Psoas muscle (tissue), 8 donors: ENCODE results near the gene PSAPL1. TPM values are rescaled to one million over a fixed set of nuclear protein-coding genes. Genes with fewer than 3 reads are reported as not detected.

ENCODE experiments used
- ATAC-seq, 4 donors: fragments of 200-7000 bp; cut with Tn5 transposase; one replicate each; pipeline ENCODE4 v1.9.1; 2020; ENCODE audit warnings: moderate library complexity in 3 of 4, mild to moderate bottlenecking in 2 of 4
- DNase-seq, 2 donors: peaks; one replicate each; pipeline ENCODE4 v3.0.0-alpha.2; 2020
- H3K27ac ChIP-seq: fragments of 200-600 bp; one replicate; pipeline ENCODE4 v1.8.0; 2022
- H3K27me3 ChIP-seq, 3 donors: fragments of 200-600 bp in 1 of 3; one replicate each; pipeline versions ENCODE4 v1.6.1 to v1.8.0; 2013 to 2022; ENCODE audit warnings: low read length in 2 of 3, mild to moderate bottlenecking in 2 of 3, moderate library complexity in 1 of 3; ENCODE audit not compliant: insufficient read depth in 3 of 3
- H3K36me3 ChIP-seq, 2 donors: fragments of 200-600 bp in 1 of 2; one replicate each; pipeline versions ENCODE4 v1.6.1 to v1.8.0; 2013 to 2022; ENCODE audit warnings: low read depth in 1 of 2, mild to moderate bottlenecking in 1 of 2, moderate library complexity in 1 of 2; ENCODE audit not compliant: insufficient read depth in 1 of 2
- H3K4me1 ChIP-seq: fragments of 200-600 bp; one replicate; pipeline ENCODE4 v1.8.0; 2022
- H3K4me3 ChIP-seq: fragments of 200-600 bp; one replicate; pipeline ENCODE4 v1.8.0; 2022; ENCODE audit warnings: mild to moderate bottlenecking
- H3K9me3 ChIP-seq: fragments of 200-600 bp; one replicate; pipeline ENCODE4 v1.8.0; 2022
- WGBS, 3 donors: extraction: QIAGEN DNeasy Blood & Tissue Kit; methylation state at CpG; one replicate each; pipeline versions ENCODE4 v1.1.6 to v1.1.7; 2013; 5-methylcytosine and 5-hydroxymethylcytosine counted together
- intact Hi-C, 2 donors: fragments of 100-400 bp; cut with DNase I; formaldehyde crosslinking; loops; one replicate each; pipeline versions ENCODE4 v1.11.0 to v1.14.2; 2022
- long read RNA-seq, 2 donors: library from polyadenylated mRNA; unstranded; transcript quantifications; one replicate each; pipeline ENCODE4 v2.0.0, GENCODE V29; 2021
- polyA plus RNA-seq, 3 donors: library from polyadenylated mRNA; stranded (reverse); fragments of 200-250 nt; gene quantifications; one replicate each; pipeline ENCODE4 v1.2.3, GENCODE V29; 2013
- total RNA-seq, 4 donors: library from RNA; stranded (reverse); fragmentation: NEBNext Ultra II Directional in 2 of 4; extraction: Animal tissue kit (Norgen Biotek cat#: 25700) in 2 of 4; gene quantifications; one replicate each; pipeline versions ENCODE4 v1.2.1 to v1.2.4, GENCODE V29; 2021 to 2023
- TF ChIP-seq, protein P1 (sequence below): fragments of 200-600 bp; IDR thresholded peaks from one replicate; pipeline ENCODE4 v1.8.0; 2022; ENCODE audit warnings: antibody characterized with exemption
- donor health status: healthy with polysubstance abuse.
- donor health status: DM: no; HTN: no; CAD: no; lungs with moderate emphysema.
- donor health status: Bipolar disorder and iron deficiency.
- donor health status: healthy.
- donor health status: DM: yes; HTN: yes; CAD: no.
- donor health status: DM: no; HTN: no; CAD: no.
- donor health status: DM: no; HTN: no; CAD: no.
- donor health status: DM: yes; HTN: yes; CAD: no.

The PSAPL1 gene, protein sequence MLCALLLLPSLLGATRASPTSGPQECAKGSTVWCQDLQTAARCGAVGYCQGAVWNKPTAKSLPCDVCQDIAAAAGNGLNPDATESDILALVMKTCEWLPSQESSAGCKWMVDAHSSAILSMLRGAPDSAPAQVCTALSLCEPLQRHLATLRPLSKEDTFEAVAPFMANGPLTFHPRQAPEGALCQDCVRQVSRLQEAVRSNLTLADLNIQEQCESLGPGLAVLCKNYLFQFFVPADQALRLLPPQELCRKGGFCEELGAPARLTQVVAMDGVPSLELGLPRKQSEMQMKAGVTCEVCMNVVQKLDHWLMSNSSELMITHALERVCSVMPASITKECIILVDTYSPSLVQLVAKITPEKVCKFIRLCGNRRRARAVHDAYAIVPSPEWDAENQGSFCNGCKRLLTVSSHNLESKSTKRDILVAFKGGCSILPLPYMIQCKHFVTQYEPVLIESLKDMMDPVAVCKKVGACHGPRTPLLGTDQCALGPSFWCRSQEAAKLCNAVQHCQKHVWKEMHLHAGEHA
- not detected for total RNA-seq
- polyA plus RNA-seq: not detected
- long read RNA-seq, donor 1: 0 reads
- long read RNA-seq, donor 2: 0 reads

DNA sequence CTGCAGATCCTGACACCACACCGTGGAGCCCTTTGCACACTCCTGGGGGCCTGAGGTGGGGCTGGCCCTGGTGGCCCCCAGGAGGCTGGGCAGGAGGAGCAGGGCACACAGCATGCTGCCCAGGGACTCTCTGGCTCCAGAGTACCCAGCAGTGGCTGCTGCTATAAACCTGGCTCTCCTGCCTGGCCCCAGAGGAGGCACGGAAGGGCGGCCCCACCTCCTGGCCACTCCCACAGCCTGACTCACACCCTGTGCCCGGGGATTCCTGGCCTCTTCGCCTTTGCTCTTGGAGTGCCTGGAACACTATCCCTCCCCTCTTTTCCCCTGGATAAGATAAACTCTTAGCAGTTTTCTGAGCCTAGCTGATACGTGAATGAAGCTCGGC lies at the start of gene PSAPL1:
PSAPL1 (minus strand) TSS at position 165 of the 385 bp plus-strand sequence; CDS start at position 114, 51 bp downstream.
- DNase-seq (peak in 1 of 2 donors; percentile 39), ATAC-seq (peak in 2 of 4 donors; percentile 41 to 53)
- H3K27ac ChIP-seq: no peak within 1 kb of the TSS
- TF ChIP-seq, protein P1, sequence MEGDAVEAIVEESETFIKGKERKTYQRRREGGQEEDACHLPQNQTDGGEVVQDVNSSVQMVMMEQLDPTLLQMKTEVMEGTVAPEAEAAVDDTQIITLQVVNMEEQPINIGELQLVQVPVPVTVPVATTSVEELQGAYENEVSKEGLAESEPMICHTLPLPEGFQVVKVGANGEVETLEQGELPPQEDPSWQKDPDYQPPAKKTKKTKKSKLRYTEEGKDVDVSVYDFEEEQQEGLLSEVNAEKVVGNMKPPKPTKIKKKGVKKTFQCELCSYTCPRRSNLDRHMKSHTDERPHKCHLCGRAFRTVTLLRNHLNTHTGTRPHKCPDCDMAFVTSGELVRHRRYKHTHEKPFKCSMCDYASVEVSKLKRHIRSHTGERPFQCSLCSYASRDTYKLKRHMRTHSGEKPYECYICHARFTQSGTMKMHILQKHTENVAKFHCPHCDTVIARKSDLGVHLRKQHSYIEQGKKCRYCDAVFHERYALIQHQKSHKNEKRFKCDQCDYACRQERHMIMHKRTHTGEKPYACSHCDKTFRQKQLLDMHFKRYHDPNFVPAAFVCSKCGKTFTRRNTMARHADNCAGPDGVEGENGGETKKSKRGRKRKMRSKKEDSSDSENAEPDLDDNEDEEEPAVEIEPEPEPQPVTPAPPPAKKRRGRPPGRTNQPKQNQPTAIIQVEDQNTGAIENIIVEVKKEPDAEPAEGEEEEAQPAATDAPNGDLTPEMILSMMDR: no peak
- WGBS, 3 donors: 34 to 54% (median 41%) methylated on average over 7 of the region's 7 CpGs
- H3K4me1 ChIP-seq: no peaks in the 10 kb centered on the region
- H3K4me3 ChIP-seq: no peak within 1 kb of the TSS
- intact Hi-C loops: no loop called here
- no peaks in the 10 kb centered on the region for H3K9me3 ChIP-seq
- no peaks in the 10 kb centered on the region for H3K36me3 ChIP-seq
- H3K27me3 ChIP-seq: peaks cover 0 to 2% (median 2%) of the 10 kb centered on the region in 3 donors

DNA sequence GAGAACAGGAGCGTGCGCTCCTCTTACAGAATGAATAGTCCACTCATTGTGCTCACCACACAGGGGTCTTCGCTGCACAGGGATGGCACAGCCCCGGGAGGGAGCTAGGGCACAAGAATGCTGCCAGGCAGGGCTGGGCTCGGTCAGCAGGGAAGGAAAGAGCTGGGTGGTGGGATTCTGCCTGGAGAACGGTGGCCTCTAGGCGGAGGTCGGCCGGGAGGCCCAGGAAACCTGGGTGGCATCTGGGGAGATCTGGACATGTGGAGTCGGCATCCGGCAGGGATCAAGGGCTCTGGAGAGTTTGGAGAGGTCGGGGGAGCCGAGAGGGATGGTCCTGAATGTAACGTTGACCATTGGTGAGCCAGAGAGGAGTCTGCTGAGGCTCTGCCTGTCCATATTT lies 46.5 kb upstream of the PSAPL1 start:
- H3K4me1 ChIP-seq: no peaks in the 10 kb centered on the region
- H3K27me3 ChIP-seq: peaks cover 0 to 3% (median 0%) of the 10 kb centered on the region in 3 donors
- H3K36me3 ChIP-seq: no peaks in the 10 kb centered on the region
- H3K4me3 ChIP-seq: no peak overlapping the region
- TF ChIP-seq, protein P1: no peak
- DNase-seq: no peak
- ATAC-seq: no peak
- 84 to 95% (median 85%) methylated on average over 14 of the region's 14 CpGs for WGBS, 3 donors
- H3K27ac ChIP-seq: no peak overlapping the region
- intact Hi-C loops: no loop called here
- no peaks in the 10 kb centered on the region for H3K9me3 ChIP-seq

DNA sequence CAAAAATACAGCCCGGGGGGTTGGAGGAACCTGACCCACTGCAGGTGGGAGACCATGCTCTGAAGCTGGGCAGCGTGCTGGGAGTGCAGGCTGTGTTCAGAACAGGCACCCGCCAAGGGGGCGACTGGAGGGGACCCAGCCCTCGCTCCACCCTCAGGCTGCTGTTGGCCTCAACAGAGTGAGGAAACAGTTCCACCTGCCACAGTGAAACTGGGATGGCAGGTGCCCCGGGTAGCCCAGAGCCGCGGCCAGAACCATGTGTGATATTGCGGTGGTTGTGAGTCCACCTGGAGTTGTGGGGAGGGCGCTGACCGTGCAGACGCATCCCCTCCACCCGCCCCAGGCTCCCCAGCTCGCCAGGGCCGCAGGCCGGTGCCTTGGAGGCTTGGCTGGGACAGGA lies 45.7 kb upstream of the PSAPL1 start:
- Histone ChIP-seq H3K4me1 (no peaks in the 10 kb centered on the region), H3K9me3 (no peaks in the 10 kb centered on the region), H3K36me3 (no peaks in the 10 kb centered on the region), H3K27ac (no peak overlapping the region), H3K4me3 (no peak overlapping the region), H3K27me3 (no peaks in the 10 kb centered on the region)
- intact Hi-C loops: no loop called here
- ATAC-seq (no peak), DNase-seq (no peak)
- WGBS, 3 donors: 87 to 88% (median 87%) methylated on average over 15 to 16 of the region's 16 CpGs
- TF ChIP-seq, protein P1: no peak

DNA sequence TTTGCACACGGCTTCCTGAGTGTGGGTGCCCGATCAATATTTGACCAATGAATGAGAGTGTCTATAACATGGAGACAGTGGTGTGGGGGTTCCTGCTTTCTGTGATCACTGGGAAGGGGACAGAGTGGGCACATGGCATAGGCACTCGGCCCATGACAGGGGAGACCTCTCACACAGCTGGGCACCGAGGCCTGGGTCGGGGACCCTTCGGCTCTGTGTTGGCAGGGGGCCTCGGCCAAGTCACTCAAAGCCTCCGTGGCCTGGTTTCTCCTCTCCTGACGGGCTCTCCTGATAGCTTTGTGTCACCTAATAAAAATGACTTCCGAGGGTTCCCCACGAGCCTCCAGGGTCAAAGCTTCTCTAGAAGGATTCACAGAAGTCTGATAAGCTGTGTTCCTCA lies 43.9 kb upstream of the PSAPL1 start:
- no peaks in the 10 kb centered on the region for H3K36me3 ChIP-seq
- H3K27ac ChIP-seq: no peak overlapping the region
- TF ChIP-seq, protein P1: no peak
- ATAC-seq: no peak
- H3K9me3 ChIP-seq: no peaks in the 10 kb centered on the region
- H3K4me3 ChIP-seq: no peak overlapping the region
- intact Hi-C loops: no loop called here
- 82 to 89% (median 88%) methylated on average over 11 of the region's 11 CpGs for WGBS, 3 donors
- H3K4me1 ChIP-seq: no peaks in the 10 kb centered on the region
- no peaks in the 10 kb centered on the region for H3K27me3 ChIP-seq
- no peak for DNase-seq
